ENCODE measurements around the gene DLEC1.
A peak's percentile ranks its signal among the peaks of the same experiment; 100 is the strongest.

Gene DLEC1

GRCh38 chr3:38100498-38100897 is 61.5 kb downstream of the DLEC1 start:
- no peak overlapping the region for H2AK5ac ChIP-seq (ENCODE audit: low read depth, low read length)
- H2BK15ac ChIP-seq (ENCODE audit: low read length): peak overlapping the region; percentile 72
- H3K14ac ChIP-seq (ENCODE audit: low read length): no peak overlapping the region
- no peak overlapping the region for H3K27ac ChIP-seq (replicated peaks; ENCODE audit: low read length)
- WGBS, 2 donors (ENCODE audit: extremely low coverage in 2 of 2, insufficient read length in 2 of 2, insufficient replicate concordance in 1 of 2): no CpG with 5 or more reads among the region's 3 CpGs
- H3K79me1 ChIP-seq (ENCODE audit: low read depth, low read length): no peaks in the 10 kb centered on the region
- H4K91ac ChIP-seq (ENCODE audit: low read depth, low read length, poor library complexity): no peak overlapping the region
- H3K4me1 ChIP-seq (ENCODE audit: control insufficient read depth in 2 of 2, insufficient read depth in 1 of 2, low read depth in 1 of 2, low read length in 2 of 2): peaks cover 22 to 26% of the 10 kb centered on the region in 2 donors
- no peak overlapping the region for H2AFZ ChIP-seq (ENCODE audit: low read length)
- H3K18ac ChIP-seq (ENCODE audit: low read length): no peak overlapping the region
- no peak overlapping the region for H3K9ac ChIP-seq (ENCODE audit: low read depth, low read length, poor library complexity)
- H2BK12ac ChIP-seq (ENCODE audit: low read length): no peak overlapping the region
- H4K8ac ChIP-seq (ENCODE audit: low read depth, low read length): no peak overlapping the region
- H3K4me2 ChIP-seq (ENCODE audit: insufficient read depth, low read length, poor library complexity, severe bottlenecking): no peak overlapping the region
- DNase-seq (ENCODE audit: low spot score): no peak
- H3K23ac ChIP-seq (ENCODE audit: low read depth, low read length, poor library complexity): no peak overlapping the region
- H3K36me3 ChIP-seq (replicated peaks in 1 of 2; ENCODE audit: control insufficient read depth in 2 of 2, insufficient read depth in 2 of 2, low read length in 2 of 2): no peaks in the 10 kb centered on the region
- peak overlapping the region; percentile 87 for H2BK5ac ChIP-seq (ENCODE audit: low read length)
- H3K9me3 ChIP-seq (replicated peaks in 1 of 2; ENCODE audit: control insufficient read depth in 2 of 2, insufficient read depth in 1 of 2, low read depth in 1 of 2, low read length in 2 of 2): no peaks in the 10 kb centered on the region
- H3K27me3 ChIP-seq (ENCODE audit: control insufficient read depth in 3 of 3, insufficient read depth in 3 of 3, low read depth in 1 of 3, low read length in 3 of 3): no peaks in the 10 kb centered on the region
- no peak overlapping the region for H3K4ac ChIP-seq (ENCODE audit: low read length)
- no peak overlapping the region for H3K4me3 ChIP-seq (ENCODE audit: low read length in 2 of 2)
- no peak overlapping the region for H2BK120ac ChIP-seq (ENCODE audit: low read depth, low read length)

- Histone ChIP-seq H3K4me2 (ENCODE audit: insufficient read depth, low read length, poor library complexity, severe bottlenecking) (no peak overlapping the region), H4K8ac (ENCODE audit: low read depth, low read length) (no peak overlapping the region), H3K18ac (ENCODE audit: low read length) (no peak overlapping the region), H3K36me3 (replicated peaks in 1 of 2; ENCODE audit: control insufficient read depth in 2 of 2, insufficient read depth in 2 of 2, low read length in 2 of 2) (no peaks in the 10 kb centered on the region), H3K9ac (ENCODE audit: low read depth, low read length, poor library complexity) (no peak overlapping the region), H3K9me3 (replicated peaks in 1 of 2; ENCODE audit: control insufficient read depth in 2 of 2, insufficient read depth in 1 of 2, low read depth in 1 of 2, low read length in 2 of 2) (peaks cover 0 to 2% of the 10 kb centered on the region in 2 donors), H3K4ac (ENCODE audit: low read length) (no peak overlapping the region), H2BK120ac (ENCODE audit: low read depth, low read length) (no peak overlapping the region), H2BK15ac (ENCODE audit: low read length) (no peak overlapping the region), H3K27me3 (ENCODE audit: control insufficient read depth in 3 of 3, insufficient read depth in 3 of 3, low read depth in 1 of 3, low read length in 3 of 3) (no peaks in the 10 kb centered on the region), H2AK5ac (ENCODE audit: low read depth, low read length) (no peak overlapping the region), H4K91ac (ENCODE audit: low read depth, low read length, poor library complexity) (no peak overlapping the region), H3K27ac (replicated peaks; ENCODE audit: low read length) (peak overlapping the region; percentile 10), H3K4me1 (ENCODE audit: control insufficient read depth in 2 of 2, insufficient read depth in 1 of 2, low read depth in 1 of 2, low read length in 2 of 2) (peaks cover 22 to 23% of the 10 kb centered on the region in 2 donors), H2BK12ac (ENCODE audit: low read length) (no peak overlapping the region), H2AFZ (ENCODE audit: low read length) (peak overlapping the region; percentile 75), H3K23ac (ENCODE audit: low read depth, low read length, poor library complexity) (no peak overlapping the region), H3K14ac (ENCODE audit: low read length) (no peak overlapping the region), H3K79me1 (ENCODE audit: low read depth, low read length) (no peaks in the 10 kb centered on the region), H2BK5ac (ENCODE audit: low read length) (no peak overlapping the region), H3K4me3 (ENCODE audit: low read length in 2 of 2) (no peak overlapping the region)
- no peak for DNase-seq (ENCODE audit: low spot score)
- no CpG with 5 or more reads among the region's 6 CpGs for WGBS, 2 donors (ENCODE audit: extremely low coverage in 2 of 2, insufficient read length in 2 of 2, insufficient replicate concordance in 1 of 2)
These were observed 62.9 kb downstream of the DLEC1 start for GRCh38 chr3:38101811-38102443.

GRCh38 chr3:38102444-38102814 is 63.4 kb downstream of the DLEC1 start:
- no peak overlapping the region for H3K27ac ChIP-seq (replicated peaks; ENCODE audit: low read length)
- H2AFZ ChIP-seq (ENCODE audit: low read length): peak overlapping the region; percentile 75
- no peak overlapping the region for H3K4ac ChIP-seq (ENCODE audit: low read length)
- no peak overlapping the region for H3K23ac ChIP-seq (ENCODE audit: low read depth, low read length, poor library complexity)
- no peaks in the 10 kb centered on the region for H3K36me3 ChIP-seq (replicated peaks in 1 of 2; ENCODE audit: control insufficient read depth in 2 of 2, insufficient read depth in 2 of 2, low read length in 2 of 2)
- H3K14ac ChIP-seq (ENCODE audit: low read length): no peak overlapping the region
- no peak overlapping the region for H4K91ac ChIP-seq (ENCODE audit: low read depth, low read length, poor library complexity)
- no peaks in the 10 kb centered on the region for H3K79me1 ChIP-seq (ENCODE audit: low read depth, low read length)
- no peak overlapping the region for H3K4me3 ChIP-seq (ENCODE audit: low read length in 2 of 2)
- H2BK5ac ChIP-seq (ENCODE audit: low read length): no peak overlapping the region
- H3K9me3 ChIP-seq (replicated peaks in 1 of 2; ENCODE audit: control insufficient read depth in 2 of 2, insufficient read depth in 1 of 2, low read depth in 1 of 2, low read length in 2 of 2): peaks cover 0 to 2% of the 10 kb centered on the region in 2 donors
- no peaks in the 10 kb centered on the region for H3K27me3 ChIP-seq (ENCODE audit: control insufficient read depth in 3 of 3, insufficient read depth in 3 of 3, low read depth in 1 of 3, low read length in 3 of 3)
- WGBS, 2 donors (ENCODE audit: extremely low coverage in 2 of 2, insufficient read length in 2 of 2, insufficient replicate concordance in 1 of 2): no CpG with 5 or more reads among the region's 1 CpG
- H3K9ac ChIP-seq (ENCODE audit: low read depth, low read length, poor library complexity): no peak overlapping the region
- no peak overlapping the region for H3K4me2 ChIP-seq (ENCODE audit: insufficient read depth, low read length, poor library complexity, severe bottlenecking)
- DNase-seq (ENCODE audit: low spot score): no peak
- H4K8ac ChIP-seq (ENCODE audit: low read depth, low read length): no peak overlapping the region
- no peak overlapping the region for H2BK15ac ChIP-seq (ENCODE audit: low read length)
- no peak overlapping the region for H2BK120ac ChIP-seq (ENCODE audit: low read depth, low read length)
- H3K18ac ChIP-seq (ENCODE audit: low read length): no peak overlapping the region
- no peak overlapping the region for H2BK12ac ChIP-seq (ENCODE audit: low read length)
- no peak overlapping the region for H2AK5ac ChIP-seq (ENCODE audit: low read depth, low read length)
- H3K4me1 ChIP-seq (ENCODE audit: control insufficient read depth in 2 of 2, insufficient read depth in 1 of 2, low read depth in 1 of 2, low read length in 2 of 2): peaks cover 22 to 23% of the 10 kb centered on the region in 2 donors

- H4K8ac ChIP-seq (ENCODE audit: low read depth, low read length): no peak overlapping the region
- H2BK5ac ChIP-seq (ENCODE audit: low read length): no peak overlapping the region
- H3K4me1 ChIP-seq (ENCODE audit: control insufficient read depth in 2 of 2, insufficient read depth in 1 of 2, low read depth in 1 of 2, low read length in 2 of 2): peaks cover 5 to 11% of the 10 kb centered on the region in 2 donors
- DNase-seq (ENCODE audit: low spot score): no peak
- H2BK120ac ChIP-seq (ENCODE audit: low read depth, low read length): no peak overlapping the region
- no peak overlapping the region for H3K4ac ChIP-seq (ENCODE audit: low read length)
- H3K9me3 ChIP-seq (replicated peaks in 1 of 2; ENCODE audit: control insufficient read depth in 2 of 2, insufficient read depth in 1 of 2, low read depth in 1 of 2, low read length in 2 of 2): peaks cover 1 to 2% of the 10 kb centered on the region in 2 donors
- H3K18ac ChIP-seq (ENCODE audit: low read length): no peak overlapping the region
- H2AK5ac ChIP-seq (ENCODE audit: low read depth, low read length): no peak overlapping the region
- peaks cover 6% of the 10 kb centered on the region for H3K79me1 ChIP-seq (ENCODE audit: low read depth, low read length)
- peaks cover 0 to 8% of the 10 kb centered on the region in 2 donors for H3K36me3 ChIP-seq (replicated peaks in 1 of 2; ENCODE audit: control insufficient read depth in 2 of 2, insufficient read depth in 2 of 2, low read length in 2 of 2)
- no peak overlapping the region for H3K14ac ChIP-seq (ENCODE audit: low read length)
- WGBS, 2 donors (ENCODE audit: extremely low coverage in 2 of 2, insufficient read length in 2 of 2, insufficient replicate concordance in 1 of 2): no CpG with 5 or more reads among the region's 1 CpG
- no peak overlapping the region for H3K9ac ChIP-seq (ENCODE audit: low read depth, low read length, poor library complexity)
- no peak overlapping the region for H2AFZ ChIP-seq (ENCODE audit: low read length)
- H3K4me2 ChIP-seq (ENCODE audit: insufficient read depth, low read length, poor library complexity, severe bottlenecking): no peak overlapping the region
- no peak overlapping the region for H2BK12ac ChIP-seq (ENCODE audit: low read length)
- H3K27ac ChIP-seq (replicated peaks; ENCODE audit: low read length): no peak overlapping the region
- H3K23ac ChIP-seq (ENCODE audit: low read depth, low read length, poor library complexity): no peak overlapping the region
- no peak overlapping the region for H4K91ac ChIP-seq (ENCODE audit: low read depth, low read length, poor library complexity)
- H2BK15ac ChIP-seq (ENCODE audit: low read length): no peak overlapping the region
- H3K27me3 ChIP-seq (ENCODE audit: control insufficient read depth in 3 of 3, insufficient read depth in 3 of 3, low read depth in 1 of 3, low read length in 3 of 3): no peaks in the 10 kb centered on the region
- no peak overlapping the region for H3K4me3 ChIP-seq (ENCODE audit: low read length in 2 of 2)
These were observed 66.5 kb downstream of the DLEC1 start for GRCh38 chr3:38105525-38105924.

Data from neuronal stem cell (in vitro differentiated cells).